Activated CD4-positive, alpha-beta T cell treated with anti-CD3 and anti-CD28 coated beads, Interleukin-2, amount 10 ng/mL, durations not matched to agents 7 days and 5 days (primary cell): ENCODE data around the gene SCN4B. TPM values are rescaled to one million over a fixed set of nuclear protein-coding genes. Genes with fewer than 3 reads are reported as not detected.

ENCODE experiments used
- CTCF ChIA-PET: fragments of 350-600 bp; sonication (Branson Sonifier 250); formaldehyde crosslinking; loops from one replicate; lab custom pipeline; 2021; ENCODE audit warnings: antibody characterized with exemption; lab: Charles Lee
- POLR2A ChIA-PET: fragments of 350-600 bp; sonication (Branson Sonifier 250); formaldehyde crosslinking; loops from one replicate; lab custom pipeline; 2021; ENCODE audit warnings: antibody characterized with exemption; lab: Charles Lee
- DNase-seq: peaks from one replicate; pipeline ENCODE4 v3.0.0-alpha.2; 2020
- H3K27ac Mint-ChIP-seq: one replicate; pipeline ENCODE4 v1.8.0; 2021; ENCODE audit warnings: mild to moderate bottlenecking, moderate library complexity, mixed read lengths
- H3K27me3 Mint-ChIP-seq: one replicate; pipeline ENCODE4 v1.8.0; 2021; ENCODE audit warnings: mixed read lengths
- H3K36me3 Mint-ChIP-seq: one replicate; pipeline ENCODE4 v1.8.0; 2021; ENCODE audit warnings: low read depth, mixed read lengths
- H3K4me1 Mint-ChIP-seq: one replicate; pipeline ENCODE4 v1.8.0; 2021; ENCODE audit warnings: mixed read lengths
- H3K4me3 Mint-ChIP-seq: one replicate; pipeline ENCODE4 v1.8.0; 2021; ENCODE audit warnings: mild to moderate bottlenecking, moderate library complexity, mixed read lengths
- H3K9me3 Mint-ChIP-seq: one replicate; pipeline ENCODE4 v1.8.0; 2021; ENCODE audit warnings: mixed read lengths
- total RNA-seq, 2 experiments: library from RNA; stranded (reverse); gene quantifications; one replicate each; pipeline ENCODE4 v1.2.3, GENCODE V29; 2021

Gene SCN4B
- total RNA-seq, 2 experiments from 2014 or later, result 0.10 TPM; not detected in 1

GRCh38 chr11:118084247-118084646, 68.4 kb downstream of the SCN4B start:
- H3K27me3 Mint-ChIP-seq, result peaks cover 4% of the 10 kb centered on the region
- no peak for DNase-seq
- POLR2A ChIA-PET, result interaction anchor here (0.6 kb wide), 1 partner anchor 15 kb away, joined by 3 read pairs; no protein-coding TSS in a partner anchor
- CTCF ChIA-PET, result interaction anchor here (1.8 kb wide), 1 partner anchor 14 kb away, joined by 5 read pairs; no protein-coding TSS in a partner anchor
- peaks cover 20% of the 10 kb centered on the region for H3K9me3 Mint-ChIP-seq
- peaks cover 4% of the 10 kb centered on the region for H3K36me3 Mint-ChIP-seq
- H3K4me1 Mint-ChIP-seq, result no peaks in the 10 kb centered on the region
- H3K27ac Mint-ChIP-seq, result no peak overlapping the region
- no peak overlapping the region for H3K4me3 Mint-ChIP-seq

Other genes starting within 250 kb of the SCN4B start
- 1 to 10 TPM; 1.4 to 1.5 TPM for gene TMPRSS13, start 223.4 kb downstream of the SCN4B start, total RNA-seq
- 100 to 1,000 TPM; 161 to 187 TPM for gene IL10RA, start 166.4 kb downstream of the SCN4B start, total RNA-seq
- not detected for gene TMPRSS4, start 75.7 kb downstream of the SCN4B start, total RNA-seq
- gene SMIM35, start 65.9 kb downstream of the SCN4B start, total RNA-seq, result under 1 TPM; 0.27 TPM
- gene SCN2B, start 23.8 kb upstream of the SCN4B start, total RNA-seq, result not detected
- gene JAML, start 72.2 kb upstream of the SCN4B start, total RNA-seq, result 100 to 1,000 TPM; 117 to 122 TPM
- gene MPZL3, start 99.5 kb upstream of the SCN4B start, total RNA-seq, result 10 to 100 TPM; 21.2 to 22.0 TPM
- 1 to 10 TPM; 5.5 to 6.0 TPM for gene MPZL2, start 111.5 kb upstream of the SCN4B start, total RNA-seq
- 100 to 1,000 TPM; 680 to 841 TPM for gene CD3E, start 151.9 kb upstream of the SCN4B start, total RNA-seq
- gene CD3D, start 189.9 kb upstream of the SCN4B start, total RNA-seq, result 100 to 1,000 TPM; 489 to 557 TPM
- 100 to 1,000 TPM; 264 to 268 TPM for gene CD3G, start 191.5 kb upstream of the SCN4B start, total RNA-seq
- 10 to 100 TPM; 42.6 to 49.1 TPM for gene UBE4A, start 206.8 kb upstream of the SCN4B start, total RNA-seq
- gene ATP5MG, start 248.8 kb upstream of the SCN4B start, total RNA-seq, result 100 to 1,000 TPM; 195 to 272 TPM